Measurements from ENCODE around the gene ID3. TPM values are rescaled to one million over a fixed set of nuclear protein-coding genes. Genes with fewer than 3 reads are reported as not detected.

The ID3 gene
- polyA plus RNA-seq, 1 of the 3 experiments (the other 2 are of a cell fraction), result 504 TPM

- peak overlapping the region in 1 of 2 experiments; percentile 98; a peak in 2 of 4 replicates for H3K27ac ChIP-seq (ENCODE audit: low read depth in 2 of 2, low read length in 1 of 2)
- peaks cover 18% of the 10 kb centered on the region for H3F3A ChIP-seq (replicated peaks; ENCODE audit: insufficient read depth)
- WGBS (ENCODE audit: low lambda C conversion rate), result 57% methylated on average over 3 of the region's 5 CpGs
These were observed 27.7 kb downstream of the ID3 start for GRCh38 chr1:23531562-23532094.

GRCh38 chr1:23530747-23531561 is 28.3 kb downstream of the ID3 start, which contains the start of gene E2F2:
E2F2 (minus strand) TSS chr1:23531233; CDS start chr1:23530793, 440 bp downstream.
- Histone ChIP-seq H3K9me2 (no peaks in the 10 kb centered on the region), H3K79me2 (ENCODE audit: insufficient read depth) (no peaks in the 10 kb centered on the region), H3K4me3 (ENCODE audit: low read depth in 2 of 2, low read length in 1 of 2) (peak within 1 kb of the TSS; percentile 67 to 74), H2AFZ (ENCODE audit: low read depth) (peak within 1 kb of the TSS; percentile 97), H3K9me3 (no peaks in the 10 kb centered on the region), H3K9ac (peak within 1 kb of the TSS; percentile 65; the same call in 1 of the 2 replicates), H4K20me1 (ENCODE audit: insufficient read depth) (no peaks in the 10 kb centered on the region), H3K4me2 (peak within 1 kb of the TSS; percentile 99), H3K4me1 (ENCODE audit: control insufficient read depth in 1 of 2, insufficient read depth in 2 of 2, low read depth in 1 of 2, low read length in 1 of 2) (peaks cover 11 to 34% of the 10 kb centered on the region in 2 experiments; a peak in 3 of 4 replicates), H3F3A (replicated peaks; ENCODE audit: insufficient read depth) (peaks cover 18% of the 10 kb centered on the region), H3K27me3 (ENCODE audit: insufficient read depth) (no peaks in the 10 kb centered on the region), H3K36me3 (replicated peaks in 1 of 2; ENCODE audit: control insufficient read depth in 1 of 2, insufficient read depth in 2 of 2, low read length in 1 of 2) (no peaks in the 10 kb centered on the region), H3K27ac (ENCODE audit: low read depth in 2 of 2, low read length in 1 of 2) (peak within 1 kb of the TSS in 1 of 2 experiments; percentile 98; a peak in 2 of 4 replicates)
- peak; percentile 94 for DNase-seq
- ChIA-PET CTCF (interaction anchor here (1.0 to 29.7 kb wide), 7 partner anchors 9 to 107 kb away, joined by 3 to 503 read pairs (median 16); no protein-coding TSS in a partner anchor), POLR2A (interaction anchor here (0.7 to 3.5 kb wide), 5 partner anchors 9 to 187 kb away, joined by 4 to 18 read pairs (median 7); partner anchors contain the start of genes HNRNPR and ID3)
- 0% methylated on average over 28 of the region's 85 CpGs for WGBS (ENCODE audit: low lambda C conversion rate)
- TF ChIP-seq RFX5 (IDR thresholded peaks at IDR 0.05; ENCODE audit: low read length), result no peak
- no peak for TF ChIP-seq RXRA (IDR thresholded peaks at IDR 0.05; ENCODE audit: borderline replicate concordance, low read depth)
- no peak for TF ChIP-seq USF1 (IDR thresholded peaks at IDR 0.05; ENCODE audit: borderline replicate concordance, low read depth)
- 0 out of 2 replicates have a peak, but pooled peaks have one; percentile 7 for TF ChIP-seq MEF2A (IDR thresholded peaks at IDR 0.05; ENCODE audit: borderline replicate concordance, low read depth)
- no peak for TF ChIP-seq IRF3 (IDR thresholded peaks at IDR 0.05; ENCODE audit: low read depth, low read length)
- TF ChIP-seq ZBTB33 (IDR thresholded peaks at IDR 0.05; ENCODE audit: borderline replicate concordance, low read depth), result no peak
- TF ChIP-seq TAF1 (IDR thresholded peaks at IDR 0.05; ENCODE audit: borderline replicate concordance, low read depth, low read length), result peak; percentile 32; the same call in 1 of the 2 replicates
- no peak for TF ChIP-seq SMC3 (IDR thresholded peaks at IDR 0.05; ENCODE audit: low read depth, low read length)
- TF ChIP-seq NFIC (IDR thresholded peaks at IDR 0.05; ENCODE audit: borderline replicate concordance), result peak; percentile 41; the same call in 1 of the 2 replicates
- TF ChIP-seq CHD2 (IDR thresholded peaks at IDR 0.05; ENCODE audit: low read length, partially characterized antibody), result no peak
- TF ChIP-seq GATA2 (CRISPR knock-in tag; IDR thresholded peaks at IDR 0.05), result no peak

More at GRCh38 chr1:23531562-23532094, 27.7 kb downstream of the ID3 start:
- POLR2A ChIA-PET, result interaction anchor here (0.7 to 3.5 kb wide), 3 partner anchors 27 to 187 kb away, joined by 4 to 18 read pairs (median 8); partner anchors contain the start of genes HNRNPR and ID3
- DNase-seq, result peak; percentile 64
- H4K20me1 ChIP-seq (ENCODE audit: insufficient read depth), result no peaks in the 10 kb centered on the region
- H2AFZ ChIP-seq (ENCODE audit: low read depth), result peak overlapping the region; percentile 89
- peak in 1 of 2 experiments; percentile 75; a peak in 2 of 4 replicates for TF ChIP-seq EP300 (IDR thresholded peaks at IDR 0.05; ENCODE audit: borderline replicate concordance in 1 of 2, low read depth in 1 of 2, low read length in 1 of 2)
- peak; percentile 50 for TF ChIP-seq GATA2 (CRISPR knock-in tag; IDR thresholded peaks at IDR 0.05)
- 0 out of 2 replicates have a peak, but pooled peaks have one; percentile 13 for TF ChIP-seq CTCF (IDR thresholded peaks at IDR 0.05)
- no peak for TF ChIP-seq MEF2A (IDR thresholded peaks at IDR 0.05; ENCODE audit: borderline replicate concordance, low read depth)
- TF ChIP-seq RFX5 (IDR thresholded peaks at IDR 0.05; ENCODE audit: low read length), result no peak
- TF ChIP-seq RCOR1 (IDR thresholded peaks at IDR 0.05; ENCODE audit: low read length), result peak; percentile 58; the same call in 1 of the 2 replicates
- CTCF ChIA-PET, result interaction anchor here (1.0 to 29.7 kb wide), 6 partner anchors 9 to 106 kb away, joined by 3 to 503 read pairs (median 10); partner anchors contain the start of gene ID3
- no peaks in the 10 kb centered on the region for H3K9me3 ChIP-seq
- H3K36me3 ChIP-seq (replicated peaks in 1 of 2; ENCODE audit: control insufficient read depth in 1 of 2, insufficient read depth in 2 of 2, low read length in 1 of 2), result no peaks in the 10 kb centered on the region
- H3K27me3 ChIP-seq (ENCODE audit: insufficient read depth), result no peaks in the 10 kb centered on the region
- peak overlapping the region; percentile 99 for H3K4me2 ChIP-seq
- peak overlapping the region; percentile 42 to 54 for H3K4me3 ChIP-seq (ENCODE audit: low read depth in 2 of 2, low read length in 1 of 2)
- no peaks in the 10 kb centered on the region for H3K79me2 ChIP-seq (ENCODE audit: insufficient read depth)
- peak overlapping the region; percentile 27; the same call in 1 of the 2 replicates for H3K9ac ChIP-seq
- H3K4me1 ChIP-seq (ENCODE audit: control insufficient read depth in 1 of 2, insufficient read depth in 2 of 2, low read depth in 1 of 2, low read length in 1 of 2), result peaks cover 11 to 34% of the 10 kb centered on the region in 2 experiments; a peak in 3 of 4 replicates
- no peaks in the 10 kb centered on the region for H3K9me2 ChIP-seq
